ENCODE results near the gene KAZN. TPM values are rescaled to one million over a fixed set of nuclear protein-coding genes. Genes with fewer than 3 reads are reported as not detected.

The KAZN gene
- total and polyA plus RNA-seq, 2 of the 8 experiments (the other 6 are each of a cell fraction or from before 2014, with no cell fraction given), result 3.7 to 11.8 TPM

DNA sequence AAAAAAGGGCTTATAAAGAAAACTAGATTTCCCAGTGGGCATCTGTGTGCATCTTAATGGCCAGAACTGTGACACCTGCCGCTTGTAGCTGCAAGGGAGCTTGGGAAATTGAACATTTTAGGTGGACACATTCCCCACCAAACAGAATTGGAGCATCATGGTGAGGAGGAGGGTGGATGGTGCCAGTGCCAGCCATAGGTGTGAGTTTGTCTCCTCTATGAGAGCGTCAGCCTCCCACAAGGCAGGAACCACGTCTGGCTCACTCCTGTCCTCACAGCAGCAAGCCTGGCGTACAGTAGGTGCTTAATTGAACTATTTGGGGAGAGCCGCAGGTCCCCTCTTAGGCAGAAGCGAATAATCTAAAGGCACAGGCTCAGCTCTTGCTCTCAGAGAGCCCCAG, 430.6 kb downstream of the KAZN start:
- Histone ChIP-seq H3K56ac (replicated peaks; ENCODE audit: insufficient read length, low read depth, low read length) (no peak overlapping the region), H3K23me2 (ENCODE audit: low read depth, low read length) (no peaks in the 10 kb centered on the region), H4K20me1 (replicated peaks in 1 of 2; ENCODE audit: control insufficient read depth in 1 of 2, insufficient read depth in 2 of 2, low read length in 2 of 2) (no peaks in the 10 kb centered on the region), H3K79me2 (ENCODE audit: control insufficient read depth in 1 of 2, insufficient read depth in 2 of 2, low read length in 2 of 2) (no peaks in the 10 kb centered on the region), H3K27ac (ENCODE audit: low read depth, low read length) (no peak overlapping the region), H2BK15ac (ENCODE audit: low read length) (peak overlapping the region; percentile 61; the same call in 1 of the 2 replicates), H4K8ac (ENCODE audit: extremely low read depth, insufficient read depth, low read length) (no peak overlapping the region), H2BK120ac (replicated peaks; ENCODE audit: low read depth, low read length) (no peak overlapping the region), H3K79me1 (ENCODE audit: low read depth, low read length) (no peaks in the 10 kb centered on the region), H3K27me3 (replicated peaks in 1 of 4; ENCODE audit: control insufficient read depth in 3 of 4, extremely low read depth in 1 of 4, insufficient read depth in 3 of 4, low read length in 3 of 4) (no peaks in the 10 kb centered on the region), H3K4me1 (replicated peaks in 1 of 4; ENCODE audit: control insufficient read depth in 3 of 4, insufficient read depth in 4 of 4, low read length in 3 of 4) (peaks cover 0 to 17% (median 12%) of the 10 kb centered on the region in 4 experiments; a peak in 6 of 7 replicates), H4K5ac (ENCODE audit: insufficient read length, low read depth, low read length) (no peak overlapping the region), H3K4me3 (ENCODE audit: extremely low read depth in 1 of 4, insufficient read depth in 2 of 4, low read depth in 3 of 4, low read length in 4 of 4) (no peak overlapping the region), H3K9ac (replicated peaks in 1 of 4; ENCODE audit: extremely low read depth in 1 of 4, low read depth in 3 of 4, low read length in 3 of 4) (no peak overlapping the region), H2BK5ac (ENCODE audit: low read depth, low read length) (peak overlapping the region; percentile 75; the same call in 1 of the 2 replicates), H3K18ac (ENCODE audit: extremely low read depth, low read length) (no peak overlapping the region), H3K4ac (replicated peaks; ENCODE audit: insufficient read length, low read depth, low read length) (no peak overlapping the region), H2BK12ac (ENCODE audit: low read depth, low read length) (peak overlapping the region; percentile 39; the same call in 1 of the 2 replicates), H3K36me3 (ENCODE audit: control insufficient read depth in 2 of 4, insufficient read depth in 4 of 4, low read length in 3 of 4) (no peaks in the 10 kb centered on the region), H3K23ac (ENCODE audit: insufficient read length) (no peak overlapping the region), H2BK20ac (ENCODE audit: low read length) (no peak overlapping the region), H2AK5ac (ENCODE audit: low read depth, low read length) (0 out of 2 replicates have a peak overlapping the region, but pooled peaks have one; percentile 70), H3K4me2 (ENCODE audit: insufficient read depth in 1 of 2, low read depth in 2 of 2, low read length in 2 of 2) (no peak overlapping the region), H3K9me3 (ENCODE audit: insufficient read depth in 2 of 2, low read depth in 1 of 2, low read length in 1 of 2) (no peaks in the 10 kb centered on the region), H3K14ac (ENCODE audit: insufficient read length) (no peak overlapping the region), H2AFZ (ENCODE audit: low read length) (no peak overlapping the region), H4K91ac (replicated peaks; ENCODE audit: insufficient read length, low read length) (peak overlapping the region; percentile 76)
- POLR2A ChIA-PET (ENCODE audit: partially characterized antibody), result no interaction called here
- TF ChIP-seq POLR2A (IDR thresholded peaks at IDR 0.05; ENCODE audit: control extremely low read depth in 1 of 2, low read depth in 2 of 2, low read length in 2 of 2), result no peak
- no peak for TF ChIP-seq SIX5 (IDR thresholded peaks at IDR 0.05; ENCODE audit: low read depth, low read length)
- TF ChIP-seq SAP30 (IDR thresholded peaks at IDR 0.05; ENCODE audit: insufficient read depth, insufficient replicate concordance, low read length), result no peak
- no peak for TF ChIP-seq SRF (IDR thresholded peaks at IDR 0.05; ENCODE audit: low read depth, low read length)
- no peak for TF ChIP-seq YY1 (IDR thresholded peaks at IDR 0.05; ENCODE audit: low read depth, low read length)
- no peak for TF ChIP-seq TEAD4 (IDR thresholded peaks at IDR 0.05; ENCODE audit: low read depth, low read length)
- no peak for TF ChIP-seq POLR2AphosphoS5 (IDR thresholded peaks at IDR 0.05; ENCODE audit: low read depth, low read length)
- no peak for TF ChIP-seq CHD2 (IDR thresholded peaks at IDR 0.05; ENCODE audit: low read length)
- no peak for TF ChIP-seq NANOG (IDR thresholded peaks at IDR 0.05; ENCODE audit: insufficient read depth, low read depth, low read length, poor library complexity, severe bottlenecking)
- FAIRE-seq (no peak), DNase-seq (ENCODE audit: low read depth in 1 of 2, low spot score in 2 of 2) (no peak)
- WGBS, 2 experiments (ENCODE audit: extremely low coverage in 1 of 2, insufficient coverage in 1 of 2, insufficient read length in 1 of 2, insufficient replicate concordance in 2 of 2, low coverage in 1 of 2, low lambda C conversion rate in 2 of 2, missing lambda C conversion rate in 1 of 2), result 93% methylated on average over 6 of the region's 6 CpGs; no CpG with 5 or more reads in 1 of the 2 experiments
- CTCF ChIA-PET (ENCODE audit: partially characterized antibody), result interaction anchor here (0.6 to 5.0 kb wide), 17 partner anchors 8 to 463 kb away, joined by 3 to 45 read pairs (median 9); no protein-coding TSS in a partner anchor
